ENCODE results near the gene APC.

APC gene

DNA sequence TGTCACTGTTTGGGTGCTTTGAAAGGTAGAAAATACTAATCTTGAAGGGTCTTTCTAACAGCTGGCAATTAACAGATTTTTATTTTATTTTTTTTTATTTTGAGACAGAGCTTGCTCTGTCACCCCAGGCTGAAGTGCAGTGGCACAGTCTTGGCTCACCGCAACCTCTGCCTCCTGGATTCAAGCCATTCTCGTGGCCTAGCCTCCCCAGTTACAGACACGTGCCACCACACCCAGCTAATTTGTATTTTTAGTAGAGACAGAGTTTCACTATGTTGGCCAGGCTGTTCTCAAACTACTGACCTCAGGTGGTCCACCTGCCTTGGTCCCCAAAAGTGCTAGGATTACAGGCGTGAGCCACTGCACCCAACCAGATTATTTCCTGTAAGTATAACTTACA lies 12.8 kb upstream of the APC start:
- H3K36me3 ChIP-seq (ENCODE audit: insufficient read depth, low read length) = no peaks in the 10 kb centered on the region
- TF ChIP-seq EZH2 (IDR thresholded peaks at IDR 0.05) = no peak
- TF ChIP-seq FOXP2 (optimal IDR thresholded peaks at IDR 0.05; ENCODE audit: control extremely low read depth, extremely low read length, insufficient read depth) = no peak
- TF ChIP-seq POLR2AphosphoS5 (IDR thresholded peaks at IDR 0.05; ENCODE audit: borderline replicate concordance, low read depth, low read length) = no peak
- H3K27ac ChIP-seq = no peak overlapping the region
- no peaks in the 10 kb centered on the region for H3K9me3 ChIP-seq (ENCODE audit: low read depth, low read length)
- no peak overlapping the region for H3K9ac ChIP-seq (ENCODE audit: insufficient read length)
- DNase-seq (ENCODE audit: low read depth, low spot score) = no peak
- H3K4me3 ChIP-seq = no peak overlapping the region

DNA sequence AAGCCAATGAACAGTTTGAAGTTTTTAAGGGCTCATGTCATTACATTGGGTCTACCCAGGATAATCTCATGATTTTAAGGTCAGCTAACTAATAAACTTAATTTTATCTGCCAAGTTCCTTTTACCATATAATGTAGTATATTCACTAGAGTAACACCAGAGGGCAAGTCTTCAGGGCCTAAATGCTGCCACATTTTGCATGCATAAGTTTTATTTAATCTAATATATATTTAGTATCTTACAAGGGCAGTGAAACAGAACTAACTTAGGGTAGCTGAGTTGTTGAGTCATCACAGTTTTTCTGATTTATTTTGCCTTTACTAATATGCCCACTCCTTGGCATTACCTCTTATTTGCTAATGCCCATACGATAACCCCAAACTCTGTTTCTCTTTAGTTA lies 8.1 kb upstream of the APC start:
- H3K4me3 ChIP-seq = no peak overlapping the region
- H3K27ac ChIP-seq = no peak overlapping the region
- no peak for DNase-seq (ENCODE audit: low read depth, low spot score)
- no peaks in the 10 kb centered on the region for H3K9me3 ChIP-seq (ENCODE audit: low read depth, low read length)
- TF ChIP-seq FOXP2 (optimal IDR thresholded peaks at IDR 0.05; ENCODE audit: control extremely low read depth, extremely low read length, insufficient read depth) (no peak), EZH2 (IDR thresholded peaks at IDR 0.05) (no peak), POLR2AphosphoS5 (IDR thresholded peaks at IDR 0.05; ENCODE audit: borderline replicate concordance, low read depth, low read length) (no peak)
- H3K36me3 ChIP-seq (ENCODE audit: insufficient read depth, low read length) = no peaks in the 10 kb centered on the region
- H3K9ac ChIP-seq (ENCODE audit: insufficient read length) = no peak overlapping the region

DNA sequence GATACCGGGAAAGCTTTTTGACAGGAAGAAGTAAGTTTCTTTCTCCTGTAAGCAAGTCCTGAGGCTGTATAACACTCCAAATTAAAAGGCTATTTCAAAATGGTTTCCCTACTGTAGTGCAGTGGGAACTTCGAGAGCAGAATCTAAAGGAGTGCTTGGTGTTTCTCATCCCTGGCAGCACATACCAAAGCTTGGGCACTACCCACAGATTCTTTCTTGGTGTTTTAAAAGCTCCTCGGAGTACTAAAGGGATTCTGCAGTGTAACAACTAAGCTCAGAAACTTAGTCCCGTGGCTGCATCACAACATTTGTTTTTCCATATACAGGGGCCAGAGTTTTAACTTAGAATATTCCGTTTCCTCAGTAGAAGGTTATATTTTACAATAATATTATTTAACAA lies 5.6 kb upstream of the APC start:
- H3K27ac ChIP-seq = no peak overlapping the region
- H3K9me3 ChIP-seq (ENCODE audit: low read depth, low read length) = no peaks in the 10 kb centered on the region
- H3K4me3 ChIP-seq = no peak overlapping the region
- no peaks in the 10 kb centered on the region for H3K36me3 ChIP-seq (ENCODE audit: insufficient read depth, low read length)
- TF ChIP-seq EZH2 (IDR thresholded peaks at IDR 0.05) (no peak), POLR2AphosphoS5 (IDR thresholded peaks at IDR 0.05; ENCODE audit: borderline replicate concordance, low read depth, low read length) (no peak), FOXP2 (optimal IDR thresholded peaks at IDR 0.05; ENCODE audit: control extremely low read depth, extremely low read length, insufficient read depth) (no peak)
- no peak for DNase-seq (ENCODE audit: low read depth, low spot score)
- H3K9ac ChIP-seq (ENCODE audit: insufficient read length) = no peak overlapping the region

DNA sequence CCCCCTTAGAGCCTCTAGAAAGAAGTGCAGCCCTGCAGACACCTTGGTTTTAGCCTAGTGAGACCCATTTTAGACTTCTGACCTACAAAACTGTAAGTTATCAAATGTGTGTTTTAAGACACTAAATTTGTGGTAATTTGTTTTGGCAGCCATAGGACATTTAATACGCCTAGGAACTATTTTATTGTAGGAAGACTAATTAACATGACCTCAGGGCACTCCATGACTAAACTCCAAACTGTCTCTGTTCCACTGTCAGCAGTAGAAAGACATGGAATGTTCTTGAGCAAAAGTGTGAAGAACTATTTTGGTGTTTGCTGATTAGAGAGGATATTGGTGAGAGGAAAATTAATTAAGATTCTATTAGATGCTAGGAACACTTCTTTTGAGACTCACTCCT lies 4.1 kb upstream of the APC start:
- H3K27ac ChIP-seq = no peak overlapping the region
- no peaks in the 10 kb centered on the region for H3K36me3 ChIP-seq (ENCODE audit: insufficient read depth, low read length)
- H3K9ac ChIP-seq (ENCODE audit: insufficient read length) = no peak overlapping the region
- no peak for DNase-seq (ENCODE audit: low read depth, low spot score)
- no peaks in the 10 kb centered on the region for H3K9me3 ChIP-seq (ENCODE audit: low read depth, low read length)
- TF ChIP-seq EZH2 (IDR thresholded peaks at IDR 0.05) = no peak
- no peak for TF ChIP-seq FOXP2 (optimal IDR thresholded peaks at IDR 0.05; ENCODE audit: control extremely low read depth, extremely low read length, insufficient read depth)
- TF ChIP-seq POLR2AphosphoS5 (IDR thresholded peaks at IDR 0.05; ENCODE audit: borderline replicate concordance, low read depth, low read length) = no peak
- no peak overlapping the region for H3K4me3 ChIP-seq

DNA sequence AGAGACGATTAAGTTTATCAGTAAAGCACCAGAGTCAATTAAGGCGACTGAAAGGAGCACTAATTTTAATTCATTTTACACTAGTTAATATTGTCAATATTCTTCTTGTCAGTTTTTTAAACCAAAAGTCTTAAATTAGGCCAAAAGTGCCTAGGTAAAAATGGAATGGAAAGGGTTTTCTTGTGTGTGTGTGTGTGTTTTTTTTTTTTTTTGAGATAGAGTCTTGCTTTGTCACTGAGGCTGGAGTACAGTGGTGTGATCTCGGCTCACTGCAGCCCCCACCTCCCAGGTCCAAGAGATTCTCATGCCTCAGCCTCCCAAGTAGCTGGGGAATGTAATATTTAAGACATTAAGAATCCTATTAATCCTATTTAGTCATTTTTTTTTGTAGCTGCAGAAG lies 3.1 kb upstream of the APC start:
- Histone ChIP-seq H3K9ac (ENCODE audit: insufficient read length) (no peak overlapping the region), H3K27ac (no peak overlapping the region), H3K9me3 (ENCODE audit: low read depth, low read length) (no peaks in the 10 kb centered on the region), H3K4me3 (no peak overlapping the region), H3K36me3 (ENCODE audit: insufficient read depth, low read length) (no peaks in the 10 kb centered on the region)
- no peak for DNase-seq (ENCODE audit: low read depth, low spot score)
- TF ChIP-seq EZH2 (IDR thresholded peaks at IDR 0.05) (no peak), POLR2AphosphoS5 (IDR thresholded peaks at IDR 0.05; ENCODE audit: borderline replicate concordance, low read depth, low read length) (no peak), FOXP2 (optimal IDR thresholded peaks at IDR 0.05; ENCODE audit: control extremely low read depth, extremely low read length, insufficient read depth) (no peak)

DNA sequence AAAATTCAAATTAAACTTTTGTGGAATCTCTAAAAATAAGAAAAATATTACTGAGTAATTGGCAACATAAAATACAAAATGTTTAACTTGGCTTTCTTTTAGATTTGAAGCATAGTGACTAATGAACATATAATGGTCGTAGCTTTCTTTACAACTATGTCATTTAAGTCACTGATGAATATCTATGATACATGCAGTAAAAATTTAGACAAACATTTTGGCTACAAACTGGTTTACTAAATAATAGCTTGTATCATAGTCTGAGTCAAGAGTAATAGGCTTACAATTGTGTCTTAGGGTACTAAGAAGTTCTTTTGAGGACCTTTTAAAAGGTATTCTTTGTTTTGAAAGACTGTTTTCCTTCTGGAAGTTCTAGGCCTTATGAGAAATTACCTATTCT lies 2.0 kb upstream of the APC start:
- Histone ChIP-seq H3K9ac (ENCODE audit: insufficient read length) (no peak overlapping the region), H3K36me3 (ENCODE audit: insufficient read depth, low read length) (no peaks in the 10 kb centered on the region), H3K27ac (no peak overlapping the region), H3K9me3 (ENCODE audit: low read depth, low read length) (no peaks in the 10 kb centered on the region), H3K4me3 (no peak overlapping the region)
- no peak for DNase-seq (ENCODE audit: low read depth, low spot score)
- TF ChIP-seq EZH2 (IDR thresholded peaks at IDR 0.05) (no peak), FOXP2 (optimal IDR thresholded peaks at IDR 0.05; ENCODE audit: control extremely low read depth, extremely low read length, insufficient read depth) (no peak), POLR2AphosphoS5 (IDR thresholded peaks at IDR 0.05; ENCODE audit: borderline replicate concordance, low read depth, low read length) (no peak)

DNA sequence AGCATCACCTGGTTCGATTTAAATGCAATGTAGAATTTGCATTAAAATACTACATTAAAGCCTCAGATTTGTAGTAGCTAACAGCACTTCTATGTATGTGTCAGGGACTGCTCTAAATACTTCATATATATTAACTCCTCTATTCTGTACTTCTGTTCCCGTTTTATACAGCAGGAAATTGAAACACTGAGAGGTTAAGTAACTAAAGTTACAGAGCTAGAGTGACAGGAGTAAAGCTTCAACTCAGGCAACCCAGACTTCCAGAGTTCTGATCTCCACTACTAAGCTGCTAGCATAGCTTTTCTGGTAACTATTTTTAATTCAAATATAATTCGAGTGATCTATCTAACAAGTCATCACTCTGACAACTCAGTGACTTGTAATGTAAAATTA lies 619 bp upstream of the APC start:
- no peak for DNase-seq (ENCODE audit: low read depth, low spot score)
- Histone ChIP-seq H3K27ac (no peak overlapping the region), H3K36me3 (ENCODE audit: insufficient read depth, low read length) (no peaks in the 10 kb centered on the region), H3K4me3 (peak overlapping the region; percentile 96), H3K9me3 (ENCODE audit: low read depth, low read length) (no peaks in the 10 kb centered on the region), H3K9ac (ENCODE audit: insufficient read length) (peak overlapping the region; percentile 69)
- TF ChIP-seq EZH2 (IDR thresholded peaks at IDR 0.05) (no peak), FOXP2 (optimal IDR thresholded peaks at IDR 0.05; ENCODE audit: control extremely low read depth, extremely low read length, insufficient read depth) (no peak), POLR2AphosphoS5 (IDR thresholded peaks at IDR 0.05; ENCODE audit: borderline replicate concordance, low read depth, low read length) (no peak)

DNA sequence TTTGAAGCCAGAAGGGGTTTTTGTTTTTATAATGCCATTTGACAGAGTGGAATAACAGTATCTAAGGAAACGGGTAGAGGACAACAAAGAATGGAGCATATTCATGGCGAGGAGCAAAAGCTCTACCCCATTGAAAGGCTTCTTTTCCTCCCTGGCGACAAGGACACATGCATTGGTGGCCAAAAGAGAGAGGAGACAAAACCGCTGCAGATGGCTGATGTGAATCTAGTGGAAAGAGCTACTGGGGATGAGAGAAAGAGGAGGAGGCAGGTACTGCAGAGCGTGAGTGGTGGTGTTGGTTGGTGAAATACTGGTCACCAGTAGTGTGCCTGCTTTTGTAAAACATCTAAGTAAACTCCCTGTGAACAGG lies 491 bp downstream of the APC start:
- H3K9ac ChIP-seq (ENCODE audit: insufficient read length) = peak overlapping the region; percentile 69
- TF ChIP-seq FOXP2 (optimal IDR thresholded peaks at IDR 0.05; ENCODE audit: control extremely low read depth, extremely low read length, insufficient read depth) (no peak), POLR2AphosphoS5 (IDR thresholded peaks at IDR 0.05; ENCODE audit: borderline replicate concordance, low read depth, low read length) (no peak), EZH2 (IDR thresholded peaks at IDR 0.05) (no peak)
- H3K4me3 ChIP-seq = peak overlapping the region; percentile 96
- no peaks in the 10 kb centered on the region for H3K9me3 ChIP-seq (ENCODE audit: low read depth, low read length)
- no peak overlapping the region for H3K27ac ChIP-seq
- no peaks in the 10 kb centered on the region for H3K36me3 ChIP-seq (ENCODE audit: insufficient read depth, low read length)
- DNase-seq (ENCODE audit: low read depth, low spot score) = no peak

DNA sequence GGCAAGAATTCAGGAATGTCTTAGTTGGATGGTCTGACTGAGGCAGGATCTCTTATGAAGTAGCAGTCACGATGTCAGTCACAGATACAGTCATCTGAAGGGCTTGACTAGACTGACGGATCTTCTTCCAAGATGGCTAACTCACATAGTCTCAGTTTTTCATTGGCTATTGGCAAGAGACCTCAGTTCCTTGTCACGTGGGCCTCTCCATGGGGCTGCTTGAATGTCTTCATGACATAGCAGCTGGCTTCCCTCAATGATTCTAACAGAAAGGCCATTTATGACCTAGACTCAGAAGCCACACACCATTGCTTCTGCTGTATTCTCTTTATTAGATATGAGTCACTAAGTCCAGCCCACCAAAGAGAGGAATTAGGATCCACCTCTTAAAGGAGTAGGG lies 4.7 kb downstream of the APC start:
- H3K27ac ChIP-seq = no peak overlapping the region
- DNase-seq (ENCODE audit: low read depth, low spot score) = no peak
- H3K4me3 ChIP-seq = no peak overlapping the region

More for the DNA sequence above, 4.7 kb downstream of the APC start:
- no peak for TF ChIP-seq EZH2 (IDR thresholded peaks at IDR 0.05)
- TF ChIP-seq POLR2AphosphoS5 (IDR thresholded peaks at IDR 0.05; ENCODE audit: borderline replicate concordance, low read depth, low read length) = no peak
- no peak for TF ChIP-seq FOXP2 (optimal IDR thresholded peaks at IDR 0.05; ENCODE audit: control extremely low read depth, extremely low read length, insufficient read depth)
- no peaks in the 10 kb centered on the region for H3K9me3 ChIP-seq (ENCODE audit: low read depth, low read length)
- no peak overlapping the region for H3K9ac ChIP-seq (ENCODE audit: insufficient read length)
- H3K36me3 ChIP-seq (ENCODE audit: insufficient read depth, low read length) = no peaks in the 10 kb centered on the region

All from SK-N-MC (cell line).